Inflammatory macrophage (primary cell): Measurements from ENCODE around the gene TMCO6.
"Not testable (repeated sequence)": the region's sequence is repeated elsewhere in the genome, so short reads cannot be mapped to it uniquely, and the experiment has no call there.

Source experiments
- DNase-seq, 2 donors: peaks; one replicate each; pipeline ENCODE4 v3.0.0-alpha.2; 2020 to 2022

TMCO6 gene

GRCh38 chr5:140630292-140631035 lies 8.8 kb upstream of the TMCO6 start:
- peak in 1 of 2 donors; percentile 3 for DNase-seq

GRCh38 chr5:140631036-140631417 lies 8.2 kb upstream of the TMCO6 start:
- peak; percentile 86 to 95 for DNase-seq

- DNase-seq: no peak
These were observed 7.4 kb upstream of the TMCO6 start for GRCh38 chr5:140631831-140632365.

- DNase-seq: peak; percentile 85 to 94
These were observed 6.8 kb upstream of the TMCO6 start for GRCh38 chr5:140632366-140633020.

- DNase-seq: peak; percentile 85 to 93
These were observed 6.2 kb upstream of the TMCO6 start, which contains the start of gene CD14 for GRCh38 chr5:140633021-140633471. Gene CD14, minus strand, starts transcription at chr5:140633175. Its CDS starts 104 bp downstream, at chr5:140633071.

- DNase-seq: peak in 1 of 2 donors; percentile 69
These were observed 5.8 kb upstream of the TMCO6 start for GRCh38 chr5:140633501-140633900.

- DNase-seq: no peak
These were observed 5.1 kb upstream of the TMCO6 start for GRCh38 chr5:140634103-140634502.

- no peak for DNase-seq
These were observed 3.7 kb upstream of the TMCO6 start for GRCh38 chr5:140635291-140636257.

- DNase-seq: peak; percentile 50 to 51
These were observed 1.7 kb upstream of the TMCO6 start for GRCh38 chr5:140637371-140638100.

- not testable (repeated sequence) for DNase-seq
These were observed 428 bp upstream of the TMCO6 start for GRCh38 chr5:140638898-140639147.

GRCh38 chr5:140641716-140642115 lies 2.5 kb downstream of the TMCO6 start:
- no peak for DNase-seq

- DNase-seq: no peak
These were observed 3.5 kb downstream of the TMCO6 start for GRCh38 chr5:140642718-140643117.

- DNase-seq: no peak
These were observed 7.8 kb downstream of the TMCO6 start for GRCh38 chr5:140647042-140647419.

- DNase-seq: no peak
These were observed 19.6 kb downstream of the TMCO6 start for GRCh38 chr5:140658870-140659269.

- not testable (repeated sequence) for DNase-seq
These were observed 21.1 kb downstream of the TMCO6 start for GRCh38 chr5:140660371-140660770.

- no peak for DNase-seq
These were observed 24.7 kb downstream of the TMCO6 start for GRCh38 chr5:140664030-140664358.

- peak; percentile 97 to 98 for DNase-seq
These were observed 25.3 kb downstream of the TMCO6 start, which contains the start of gene WDR55 for GRCh38 chr5:140664359-140665119. Gene WDR55, plus strand, starts transcription at chr5:140664904. Its CDS starts 9 bp downstream, at chr5:140664913.

- DNase-seq: not testable (repeated sequence)
These were observed 31.8 kb downstream of the TMCO6 start for GRCh38 chr5:140671035-140671434.

GRCh38 chr5:140671472-140672125 lies 32.3 kb downstream of the TMCO6 start:
- DNase-seq: no peak

- DNase-seq: peak; percentile 25 to 58
These were observed 33.4 kb downstream of the TMCO6 start for GRCh38 chr5:140672455-140673186.
